ENCODE measurements around the gene SSX5. TPM values are rescaled to one million over a fixed set of nuclear protein-coding genes. Genes with fewer than 3 reads are reported as not detected.
A peak's percentile ranks its signal among the peaks of the same experiment; 100 is the strongest.
"Not testable (repeated sequence)": the region's sequence is repeated elsewhere in the genome, so short reads cannot be mapped to it uniquely, and the experiment has no call there.

The SSX5 gene
- not detected in 2 replicates for total RNA-seq (2014; rRNA removed; shearing (Covaris generic))

GRCh38 chrX:48196745-48197201, at the start of gene SSX5:
Gene SSX5, minus strand, starts transcription at chrX:48196795. Its CDS starts 1,437 bp downstream, at chrX:48195358.
- DNase-seq (ENCODE audit: low spot score), result no peak

- DNase-seq (ENCODE audit: low spot score), result not testable (repeated sequence)
These were observed 27.6 kb upstream of the SSX5 start for GRCh38 chrX:48224196-48224595.

GRCh38 chrX:48214341-48214740, 17.7 kb upstream of the SSX5 start:
- DNase-seq (ENCODE audit: low spot score), result not testable (repeated sequence)

- DNase-seq (ENCODE audit: low spot score), result not testable (repeated sequence)
These were observed 6.6 kb downstream of the SSX5 start for GRCh38 chrX:48190024-48190423.

- not testable (repeated sequence) for DNase-seq (ENCODE audit: low spot score)
These were observed 14.7 kb downstream of the SSX5 start for GRCh38 chrX:48181882-48182281.

GRCh38 chrX:48180811-48181210, 15.8 kb downstream of the SSX5 start:
- DNase-seq (ENCODE audit: low spot score), result no peak

- DNase-seq (ENCODE audit: low spot score), result no peak
These were observed 16.9 kb downstream of the SSX5 start for GRCh38 chrX:48179691-48180090.

- not testable (repeated sequence) for DNase-seq (ENCODE audit: low spot score)
These were observed 30.3 kb downstream of the SSX5 start for GRCh38 chrX:48166322-48166721.

GRCh38 chrX:48165241-48165640, 31.4 kb downstream of the SSX5 start:
- DNase-seq (ENCODE audit: low spot score), result peak; percentile 59

GRCh38 chrX:48156014-48156413, 40.6 kb downstream of the SSX5 start:
- DNase-seq (ENCODE audit: low spot score), result no peak

GRCh38 chrX:48154796-48155195, 41.8 kb downstream of the SSX5 start:
- no peak for DNase-seq (ENCODE audit: low spot score)

GRCh38 chrX:48153769-48154168, 42.8 kb downstream of the SSX5 start:
- DNase-seq (ENCODE audit: low spot score), result no peak

GRCh38 chrX:48142697-48143096, 53.9 kb downstream of the SSX5 start:
- DNase-seq (ENCODE audit: low spot score), result not testable (repeated sequence)

- not testable (repeated sequence) for DNase-seq (ENCODE audit: low spot score)
These were observed 54.6 kb downstream of the SSX5 start for GRCh38 chrX:48141810-48142508.

- not testable (repeated sequence) for DNase-seq (ENCODE audit: low spot score)
These were observed 57.5 kb downstream of the SSX5 start for GRCh38 chrX:48139076-48139475.

Other genes with a start within 250 kb of the SSX5 start
- gene ZNF182, start 192.8 kb downstream of the SSX5 start, total RNA-seq (2014; rRNA removed; shearing (Covaris generic)), result 3.6 and 5.9 TPM in 2 replicates
- gene SPACA5, start 189.8 kb downstream of the SSX5 start, total RNA-seq (2014; rRNA removed; shearing (Covaris generic)), result not detected in 2 replicates
- gene ZNF630, start 125.2 kb downstream of the SSX5 start, total RNA-seq (2014; rRNA removed; shearing (Covaris generic)), result 4.4 and 4.5 TPM in 2 replicates
- gene SPACA5B, start 66.2 kb downstream of the SSX5 start, total RNA-seq (2014; rRNA removed; shearing (Covaris generic)), result not detected in 2 replicates
- 0.14 TPM in 1 of 2 replicates, not detected in the other for gene SSX1, start 58.6 kb upstream of the SSX5 start, total RNA-seq (2014; rRNA removed; shearing (Covaris generic))
- not detected in 2 replicates for gene SSX3, start 159.9 kb upstream of the SSX5 start, total RNA-seq (2014; rRNA removed; shearing (Covaris generic))
- not detected in 2 replicates for gene SSX4, start 186.7 kb upstream of the SSX5 start, total RNA-seq (2014; rRNA removed; shearing (Covaris generic))
- gene SSX4B, start 215.2 kb upstream of the SSX5 start, total RNA-seq (2014; rRNA removed; shearing (Covaris generic)), result not detected in 2 replicates

Measured in H4 (cell line).